GM06990 (cell line): ENCODE data around the gene SRRM4.
"Not testable (repeated sequence)": the region's sequence is repeated elsewhere in the genome, so short reads cannot be mapped to it uniquely, and the experiment has no call there.

Experiments
- DNase-seq: peaks from one replicate; pipeline ENCODE4 v3.0.0-alpha.2; 2011; ENCODE audit not compliant: insufficient read length; ENCODE audit errors: extremely low read depth
- H3K27me3 ChIP-seq: replicated peaks from 2 replicates; pipeline ENCODE4 v1.6.0; 2011; ENCODE audit warnings: low read length; ENCODE audit not compliant: control insufficient read depth, insufficient read depth
- H3K36me3 ChIP-seq: 2 replicates; pipeline ENCODE4 v1.5.1; 2011; ENCODE audit warnings: low read length; ENCODE audit not compliant: control insufficient read depth, insufficient read depth
- H3K4me3 ChIP-seq: replicated peaks from 2 replicates; pipeline ENCODE4 v1.5.1; 2011; ENCODE audit warnings: low read depth, mild to moderate bottlenecking, control low read depth, low read length
- CTCF ChIP-seq: IDR thresholded peaks from 2 replicates; pipeline ENCODE4 v1.5.1; 2011; ENCODE audit warnings: low read length, control low read depth, mild to moderate bottlenecking, inconsistent platforms; ENCODE audit not compliant: insufficient read depth, poor library complexity, severe bottlenecking

The SRRM4 gene

GRCh38 chr12:118999107-118999506 is 17.8 kb downstream of the SRRM4 start:
- DNase-seq = no peak
- no peak for TF ChIP-seq CTCF
- Histone ChIP-seq H3K4me3 (no peak overlapping the region), H3K36me3 (no peaks in the 10 kb centered on the region), H3K27me3 (no peaks in the 10 kb centered on the region; the same call in none of the 2 replicates)

GRCh38 chr12:119005085-119005484 is 23.7 kb downstream of the SRRM4 start:
- no peaks in the 10 kb centered on the region; the same call in 1 of the 2 replicates for H3K27me3 ChIP-seq
- H3K36me3 ChIP-seq = no peaks in the 10 kb centered on the region
- H3K4me3 ChIP-seq = no peak overlapping the region
- DNase-seq = no peak
- no peak for TF ChIP-seq CTCF

GRCh38 chr12:119005913-119006312 is 24.6 kb downstream of the SRRM4 start:
- DNase-seq = no peak
- H3K4me3 ChIP-seq = no peak overlapping the region
- no peaks in the 10 kb centered on the region; the same call in 1 of the 2 replicates for H3K27me3 ChIP-seq
- no peak for TF ChIP-seq CTCF
- no peaks in the 10 kb centered on the region for H3K36me3 ChIP-seq

GRCh38 chr12:119006746-119007145 is 25.4 kb downstream of the SRRM4 start:
- Histone ChIP-seq H3K27me3 (no peaks in the 10 kb centered on the region; the same call in 1 of the 2 replicates), H3K4me3 (no peak overlapping the region), H3K36me3 (no peaks in the 10 kb centered on the region)
- TF ChIP-seq CTCF = no peak
- no peak for DNase-seq

- H3K4me3 ChIP-seq, DNase-seq, H3K27me3 ChIP-seq, H3K36me3 ChIP-seq: not testable (repeated sequence)
Measured at GRCh38 chr12:119008273-119008672, 26.9 kb downstream of the SRRM4 start.

- TF ChIP-seq CTCF = no peak
- Histone ChIP-seq H3K36me3 (no peaks in the 10 kb centered on the region), H3K4me3 (no peak overlapping the region), H3K27me3 (no peaks in the 10 kb centered on the region; the same call in 1 of the 2 replicates)
- DNase-seq = no peak
Measured at GRCh38 chr12:119008691-119009221, 27.4 kb downstream of the SRRM4 start.
